ENCODE results near the gene HELB.

HELB gene

GRCh38 chr12:66269142-66269541 lies 33.2 kb upstream of the HELB start:
- Mint-ChIP-seq H3K36me3 (ENCODE audit: low read depth) (no peaks in the 10 kb centered on the region), H3K27ac (no peak overlapping the region), H3K4me3 (no peak overlapping the region), H3K9me3 (no peaks in the 10 kb centered on the region), H3K4me1 (no peaks in the 10 kb centered on the region), H3K27me3 (ENCODE audit: low read depth, poor library complexity) (peaks cover 12% of the 10 kb centered on the region)
- no peak for TF ChIP-seq CTCF (IDR thresholded peaks at IDR 0.05)
- DNase-seq: no peak

- H3K9me3 Mint-ChIP-seq: no peaks in the 10 kb centered on the region
- no peak overlapping the region for H3K27ac Mint-ChIP-seq
- H3K4me3 Mint-ChIP-seq: no peak overlapping the region
- H3K27me3 Mint-ChIP-seq (ENCODE audit: low read depth, poor library complexity): peaks cover 9% of the 10 kb centered on the region
- DNase-seq: no peak
- TF ChIP-seq CTCF (IDR thresholded peaks at IDR 0.05): peak; percentile 60
- H3K4me1 Mint-ChIP-seq: no peaks in the 10 kb centered on the region
- H3K36me3 Mint-ChIP-seq (ENCODE audit: low read depth): no peaks in the 10 kb centered on the region
Observed at GRCh38 chr12:66269757-66270383, 32.4 kb upstream of the HELB start.

GRCh38 chr12:66270613-66271012 lies 31.7 kb upstream of the HELB start:
- Mint-ChIP-seq H3K4me1 (no peaks in the 10 kb centered on the region), H3K27me3 (ENCODE audit: low read depth, poor library complexity) (peaks cover 10% of the 10 kb centered on the region), H3K9me3 (no peaks in the 10 kb centered on the region), H3K36me3 (ENCODE audit: low read depth) (no peaks in the 10 kb centered on the region), H3K27ac (no peak overlapping the region), H3K4me3 (no peak overlapping the region)
- DNase-seq: no peak
- no peak for TF ChIP-seq CTCF (IDR thresholded peaks at IDR 0.05)

GRCh38 chr12:66272650-66273049 lies 29.6 kb upstream of the HELB start:
- no peaks in the 10 kb centered on the region for H3K36me3 Mint-ChIP-seq (ENCODE audit: low read depth)
- H3K4me3 Mint-ChIP-seq: no peak overlapping the region
- peaks cover 3% of the 10 kb centered on the region for H3K27me3 Mint-ChIP-seq (ENCODE audit: low read depth, poor library complexity)
- H3K27ac Mint-ChIP-seq: no peak overlapping the region
- no peaks in the 10 kb centered on the region for H3K9me3 Mint-ChIP-seq
- DNase-seq: no peak
- TF ChIP-seq CTCF (IDR thresholded peaks at IDR 0.05): no peak
- peaks cover 5% of the 10 kb centered on the region for H3K4me1 Mint-ChIP-seq

GRCh38 chr12:66273147-66273546 lies 29.1 kb upstream of the HELB start:
- Mint-ChIP-seq H3K27ac (no peak overlapping the region), H3K4me3 (no peak overlapping the region), H3K36me3 (ENCODE audit: low read depth) (no peaks in the 10 kb centered on the region), H3K27me3 (ENCODE audit: low read depth, poor library complexity) (peaks cover 6% of the 10 kb centered on the region), H3K4me1 (peaks cover 5% of the 10 kb centered on the region), H3K9me3 (no peaks in the 10 kb centered on the region)
- DNase-seq: no peak
- TF ChIP-seq CTCF (IDR thresholded peaks at IDR 0.05): no peak

GRCh38 chr12:66275040-66275439 lies 27.3 kb upstream of the HELB start:
- no peak for TF ChIP-seq CTCF (IDR thresholded peaks at IDR 0.05)
- Mint-ChIP-seq H3K27me3 (ENCODE audit: low read depth, poor library complexity) (peaks cover 16% of the 10 kb centered on the region), H3K27ac (no peak overlapping the region), H3K36me3 (ENCODE audit: low read depth) (no peaks in the 10 kb centered on the region), H3K9me3 (no peaks in the 10 kb centered on the region), H3K4me3 (no peak overlapping the region), H3K4me1 (peaks cover 5% of the 10 kb centered on the region)
- DNase-seq: no peak

Measured in nephron progenitor cell (in vitro differentiated cells).